T-helper 2 cell treated with Interferon-gamma antibody and Interleukin-4, amounts not matched to agents 5 μg/mL and 100 μg/mL, for 36 hours (primary cell): ENCODE data around the gene CYRIA.
A peak's percentile ranks its signal among the peaks of the same experiment; 100 is the strongest.

ENCODE experiments used
- DNase-seq: peaks from one replicate; pipeline ENCODE4 v3.0.0; 2021; ENCODE audit warnings: low spot score
- H3K27ac Mint-ChIP-seq: one replicate; pipeline ENCODE4 v1.8.0; 2021; ENCODE audit warnings: mild to moderate bottlenecking, mixed read lengths
- H3K27me3 Mint-ChIP-seq: one replicate; pipeline ENCODE4 v1.8.0; 2021; ENCODE audit warnings: low read depth, mixed read lengths
- H3K36me3 Mint-ChIP-seq: one replicate; pipeline ENCODE4 v1.8.0; 2021; ENCODE audit warnings: low read depth, mixed read lengths
- H3K4me1 Mint-ChIP-seq: one replicate; pipeline ENCODE4 v1.8.0; 2021; ENCODE audit warnings: low read depth, mixed read lengths
- H3K4me3 Mint-ChIP-seq: one replicate; pipeline ENCODE4 v1.8.0; 2022; ENCODE audit warnings: mild to moderate bottlenecking, moderate library complexity, mixed read lengths
- H3K9me3 Mint-ChIP-seq: one replicate; pipeline ENCODE4 v1.8.0; 2021; ENCODE audit warnings: mixed read lengths

Gene CYRIA

DNA sequence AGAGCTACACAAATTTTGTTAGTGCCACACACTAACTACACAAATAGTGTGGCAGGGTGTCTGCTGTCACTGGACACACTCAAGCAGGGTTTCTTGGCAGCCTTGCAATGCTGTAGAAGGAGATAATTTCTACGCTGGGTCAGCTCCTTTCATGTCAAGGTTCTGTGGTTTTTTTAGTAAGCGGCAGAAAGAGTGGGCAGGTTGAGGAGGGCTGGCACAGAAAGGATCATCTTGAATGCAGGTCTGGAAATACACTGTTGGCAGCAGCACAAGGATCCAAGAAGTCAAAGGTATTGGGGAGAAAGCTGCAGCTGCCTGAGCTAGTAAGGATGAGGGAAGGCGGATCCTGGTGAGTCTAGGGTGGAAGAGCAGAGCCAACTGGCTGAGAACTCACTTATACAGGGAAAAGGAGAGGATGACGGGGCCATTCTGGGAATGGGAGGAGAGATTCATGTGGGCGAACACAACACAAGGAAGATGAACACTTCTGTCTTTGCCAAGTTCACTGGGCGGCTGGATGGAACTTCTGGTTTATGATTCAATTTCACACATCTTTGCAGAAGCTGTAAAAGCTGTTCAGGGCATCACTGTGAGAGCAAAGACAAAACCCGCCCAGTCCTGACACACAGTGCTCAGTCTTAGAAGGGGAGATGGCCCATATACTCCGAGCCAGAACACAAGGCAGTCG, 16.9 kb upstream of the CYRIA start:
- no peak for DNase-seq
- H3K27me3 Mint-ChIP-seq, result no peaks in the 10 kb centered on the region
- no peaks in the 10 kb centered on the region for H3K36me3 Mint-ChIP-seq
- H3K9me3 Mint-ChIP-seq, result peaks cover 8% of the 10 kb centered on the region
- H3K4me1 Mint-ChIP-seq, result no peaks in the 10 kb centered on the region
- no peak overlapping the region for H3K4me3 Mint-ChIP-seq
- no peak overlapping the region for H3K27ac Mint-ChIP-seq

DNA sequence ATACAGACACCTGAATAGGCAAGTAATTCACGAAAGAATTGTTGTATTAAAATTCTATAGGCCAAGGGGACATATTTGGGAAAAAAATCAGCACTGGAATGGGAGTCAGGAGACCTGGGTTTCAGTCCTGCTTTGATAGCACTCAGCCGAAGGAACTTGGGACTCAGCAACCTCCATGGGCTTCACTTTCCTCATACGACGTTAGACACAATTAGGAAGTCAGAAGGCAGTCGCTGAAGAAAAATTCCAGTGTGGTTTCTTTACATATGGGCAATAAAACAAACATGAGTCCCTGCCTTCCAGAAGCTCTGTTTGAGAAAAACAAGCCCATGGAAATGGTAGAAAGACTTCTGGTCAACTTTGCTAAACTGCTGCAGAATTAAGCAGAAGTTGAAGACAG, 15.1 kb upstream of the CYRIA start:
- Mint-ChIP-seq H3K27me3 (peaks cover 4% of the 10 kb centered on the region), H3K9me3 (peaks cover 14% of the 10 kb centered on the region), H3K36me3 (no peaks in the 10 kb centered on the region), H3K4me3 (no peak overlapping the region), H3K27ac (no peak overlapping the region), H3K4me1 (no peaks in the 10 kb centered on the region)
- no peak for DNase-seq

DNA sequence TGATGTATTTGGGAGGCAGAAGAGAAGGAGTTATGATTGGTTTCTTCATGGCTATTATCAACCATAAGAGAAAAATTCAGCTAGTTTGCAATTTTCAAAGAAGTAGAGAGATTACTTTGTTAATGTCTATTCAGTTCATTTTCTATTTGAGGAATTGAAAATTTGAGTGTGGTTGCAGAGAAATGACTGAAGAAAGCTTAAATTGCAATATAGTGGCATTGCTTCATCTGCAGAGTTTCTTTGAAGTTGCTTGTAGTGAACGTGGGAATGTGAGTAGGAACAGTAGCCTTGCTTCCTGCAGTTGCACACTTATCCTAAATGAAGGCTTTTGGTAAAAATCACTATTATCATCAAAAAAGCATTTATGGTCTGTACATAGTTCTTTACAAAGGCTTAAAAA, 14.7 kb upstream of the CYRIA start:
- Mint-ChIP-seq H3K4me3 (no peak overlapping the region), H3K27me3 (peaks cover 5% of the 10 kb centered on the region), H3K9me3 (peaks cover 14% of the 10 kb centered on the region), H3K4me1 (no peaks in the 10 kb centered on the region), H3K27ac (no peak overlapping the region), H3K36me3 (no peaks in the 10 kb centered on the region)
- DNase-seq, result no peak

DNA sequence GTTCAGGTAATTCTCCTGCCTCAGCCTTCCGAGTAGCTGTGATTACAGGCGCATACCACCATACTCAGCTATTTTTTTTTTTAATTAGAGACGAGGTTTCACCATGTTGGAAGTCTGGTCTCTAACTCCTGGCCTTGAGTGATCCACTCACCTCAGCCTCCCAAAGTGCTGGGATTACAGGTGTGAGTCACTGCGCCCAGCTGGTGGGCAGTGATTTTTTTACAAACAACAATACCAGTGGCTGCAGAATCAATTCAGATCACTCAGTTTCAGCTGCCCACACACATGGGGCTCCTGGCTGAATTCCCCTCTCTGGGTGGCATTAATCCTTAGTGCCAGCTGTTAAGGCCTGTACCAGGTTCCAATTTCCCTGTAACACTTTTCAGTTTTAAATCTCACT, 13.3 kb upstream of the CYRIA start:
- Mint-ChIP-seq H3K27me3 (peaks cover 5% of the 10 kb centered on the region), H3K4me1 (no peaks in the 10 kb centered on the region), H3K9me3 (peaks cover 14% of the 10 kb centered on the region), H3K4me3 (no peak overlapping the region), H3K27ac (no peak overlapping the region), H3K36me3 (no peaks in the 10 kb centered on the region)
- DNase-seq, result no peak

DNA sequence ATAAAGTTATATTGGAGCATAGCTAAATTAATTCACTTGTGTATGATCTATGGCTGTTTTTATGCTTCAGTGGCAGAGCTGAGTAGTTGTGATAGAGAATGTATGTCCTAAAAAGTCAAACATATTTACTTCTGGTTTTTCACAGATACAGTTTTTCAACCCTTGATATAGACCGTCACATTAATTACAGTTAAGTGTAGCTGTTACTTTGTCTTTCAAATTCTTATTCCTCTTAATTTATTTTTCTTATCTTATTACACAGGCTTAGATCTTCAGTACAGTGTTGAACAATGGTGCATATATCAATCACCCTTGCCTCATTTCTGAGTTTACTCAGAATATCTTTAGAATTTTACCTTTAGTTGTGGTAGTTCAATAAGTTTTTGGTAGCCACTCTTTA, 12.2 kb upstream of the CYRIA start:
- H3K9me3 Mint-ChIP-seq, result peaks cover 14% of the 10 kb centered on the region
- no peak overlapping the region for H3K4me3 Mint-ChIP-seq
- H3K4me1 Mint-ChIP-seq, result no peaks in the 10 kb centered on the region
- DNase-seq, result no peak
- H3K27ac Mint-ChIP-seq, result no peak overlapping the region
- peaks cover 5% of the 10 kb centered on the region for H3K27me3 Mint-ChIP-seq
- H3K36me3 Mint-ChIP-seq, result no peaks in the 10 kb centered on the region

DNA sequence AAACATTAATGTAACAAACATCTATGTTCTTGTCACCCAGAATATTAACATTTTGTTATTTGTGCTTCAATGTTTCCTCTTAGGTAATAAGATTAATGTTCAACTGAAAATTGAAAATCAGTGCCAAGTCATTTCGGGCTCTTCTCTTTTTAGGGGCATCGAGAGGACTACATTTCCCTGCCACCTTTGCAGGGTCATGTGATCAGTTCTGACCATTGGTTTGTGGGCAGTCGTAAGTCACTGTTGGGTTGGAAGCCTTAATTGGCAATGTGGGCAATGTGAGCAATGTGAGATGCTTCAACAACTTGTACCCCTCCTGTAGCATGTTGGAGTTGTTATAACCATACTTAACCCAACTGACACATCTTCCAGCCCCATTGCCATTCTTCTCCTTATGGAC, 10.1 kb upstream of the CYRIA start:
- no peak for DNase-seq
- Mint-ChIP-seq H3K4me3 (no peak overlapping the region), H3K9me3 (peaks cover 14% of the 10 kb centered on the region), H3K27ac (no peak overlapping the region), H3K36me3 (no peaks in the 10 kb centered on the region), H3K27me3 (peaks cover 7% of the 10 kb centered on the region), H3K4me1 (no peaks in the 10 kb centered on the region)

DNA sequence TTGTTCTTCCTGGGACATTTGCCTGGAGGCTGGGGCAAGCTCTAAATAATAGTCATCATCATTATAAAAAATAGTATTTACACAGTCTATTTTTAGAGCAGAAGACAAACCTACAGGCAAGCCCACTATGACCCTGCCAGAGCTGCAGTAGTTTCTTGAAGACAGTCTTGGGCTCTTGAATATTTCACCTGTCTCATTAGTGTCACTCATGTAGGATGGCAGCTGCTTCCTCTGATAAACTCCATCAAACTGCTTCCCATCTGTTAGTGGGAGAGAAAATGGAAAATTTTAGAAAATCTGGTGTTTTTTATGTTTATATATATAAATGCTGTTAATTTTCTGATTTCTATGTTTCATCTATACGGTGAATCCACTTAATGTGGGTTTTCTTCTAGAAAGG, 8.5 kb upstream of the CYRIA start:
- Mint-ChIP-seq H3K27me3 (peaks cover 12% of the 10 kb centered on the region), H3K27ac (no peak overlapping the region), H3K4me3 (no peak overlapping the region), H3K9me3 (peaks cover 14% of the 10 kb centered on the region), H3K4me1 (no peaks in the 10 kb centered on the region), H3K36me3 (no peaks in the 10 kb centered on the region)
- DNase-seq, result no peak

DNA sequence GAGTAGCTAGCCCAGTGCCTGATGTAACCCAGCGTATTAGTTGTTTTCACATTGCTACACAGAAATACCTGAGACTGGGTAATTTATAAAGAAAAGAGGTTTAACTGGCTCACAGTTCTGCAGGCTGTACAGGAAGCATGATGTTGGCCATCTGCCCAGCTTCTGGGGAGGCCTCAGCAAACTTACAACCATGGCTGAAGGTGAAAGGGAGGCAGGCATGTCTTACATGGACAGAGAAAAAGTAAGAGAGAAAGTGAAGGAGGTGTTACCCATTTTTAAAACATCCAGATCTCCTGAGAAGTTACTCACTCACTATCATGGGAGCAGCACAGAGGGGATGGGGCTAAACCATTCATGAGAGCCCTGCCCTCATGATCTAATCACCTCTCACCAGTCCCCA, 6.1 kb upstream of the CYRIA start:
- H3K27ac Mint-ChIP-seq, result no peak overlapping the region
- no peak overlapping the region for H3K4me3 Mint-ChIP-seq
- DNase-seq, result no peak
- H3K36me3 Mint-ChIP-seq, result no peaks in the 10 kb centered on the region
- no peaks in the 10 kb centered on the region for H3K4me1 Mint-ChIP-seq
- H3K9me3 Mint-ChIP-seq, result peaks cover under 1% of the 10 kb centered on the region
- peaks cover 22% of the 10 kb centered on the region for H3K27me3 Mint-ChIP-seq

DNA sequence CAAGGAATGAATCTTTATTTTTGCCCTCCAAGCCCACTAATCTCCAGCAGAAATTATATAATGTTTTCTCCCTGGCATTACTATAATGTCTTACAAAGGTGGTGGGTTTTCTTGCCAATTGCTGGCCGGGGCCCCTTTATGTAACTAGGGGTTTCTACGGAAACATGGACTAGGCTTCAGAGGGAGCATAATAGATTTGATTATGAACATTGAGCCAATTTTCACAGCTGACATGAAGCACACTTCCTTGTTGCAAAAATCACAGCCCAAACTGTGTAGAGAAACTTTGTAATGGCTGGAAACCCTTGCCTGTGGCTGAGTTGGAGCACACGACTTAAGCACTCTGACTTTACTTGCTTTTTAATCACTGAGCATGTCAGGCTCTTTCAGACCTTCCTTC, 3.8 kb upstream of the CYRIA start:
- DNase-seq, result no peak
- Mint-ChIP-seq H3K9me3 (no peaks in the 10 kb centered on the region), H3K27ac (no peak overlapping the region), H3K4me3 (no peak overlapping the region), H3K36me3 (no peaks in the 10 kb centered on the region), H3K27me3 (peaks cover 35% of the 10 kb centered on the region), H3K4me1 (peaks cover 10% of the 10 kb centered on the region)

DNA sequence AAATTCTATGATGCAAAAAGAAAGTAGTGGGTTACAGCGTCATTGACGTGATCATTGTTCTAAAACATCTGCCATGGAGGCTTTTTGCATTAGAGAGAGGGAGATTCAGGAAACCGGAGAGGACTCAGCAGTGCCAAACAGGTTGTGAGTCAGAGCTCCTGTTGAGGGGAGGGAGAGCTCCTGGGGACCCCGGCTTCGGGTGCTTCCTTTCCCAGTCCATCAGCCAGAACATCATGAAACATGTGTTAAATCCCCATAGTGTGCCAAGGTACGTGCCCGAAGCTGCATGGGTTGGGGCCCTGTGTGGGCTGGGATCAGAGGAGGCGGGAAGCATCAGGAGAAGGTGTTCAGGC, 791 bp upstream of the CYRIA start:
- Mint-ChIP-seq H3K9me3 (no peaks in the 10 kb centered on the region), H3K4me3 (peak overlapping the region; percentile 88), H3K27ac (peak overlapping the region; percentile 70), H3K27me3 (peaks cover 47% of the 10 kb centered on the region), H3K4me1 (peaks cover 24% of the 10 kb centered on the region), H3K36me3 (no peaks in the 10 kb centered on the region)
- DNase-seq, result no peak

DNA sequence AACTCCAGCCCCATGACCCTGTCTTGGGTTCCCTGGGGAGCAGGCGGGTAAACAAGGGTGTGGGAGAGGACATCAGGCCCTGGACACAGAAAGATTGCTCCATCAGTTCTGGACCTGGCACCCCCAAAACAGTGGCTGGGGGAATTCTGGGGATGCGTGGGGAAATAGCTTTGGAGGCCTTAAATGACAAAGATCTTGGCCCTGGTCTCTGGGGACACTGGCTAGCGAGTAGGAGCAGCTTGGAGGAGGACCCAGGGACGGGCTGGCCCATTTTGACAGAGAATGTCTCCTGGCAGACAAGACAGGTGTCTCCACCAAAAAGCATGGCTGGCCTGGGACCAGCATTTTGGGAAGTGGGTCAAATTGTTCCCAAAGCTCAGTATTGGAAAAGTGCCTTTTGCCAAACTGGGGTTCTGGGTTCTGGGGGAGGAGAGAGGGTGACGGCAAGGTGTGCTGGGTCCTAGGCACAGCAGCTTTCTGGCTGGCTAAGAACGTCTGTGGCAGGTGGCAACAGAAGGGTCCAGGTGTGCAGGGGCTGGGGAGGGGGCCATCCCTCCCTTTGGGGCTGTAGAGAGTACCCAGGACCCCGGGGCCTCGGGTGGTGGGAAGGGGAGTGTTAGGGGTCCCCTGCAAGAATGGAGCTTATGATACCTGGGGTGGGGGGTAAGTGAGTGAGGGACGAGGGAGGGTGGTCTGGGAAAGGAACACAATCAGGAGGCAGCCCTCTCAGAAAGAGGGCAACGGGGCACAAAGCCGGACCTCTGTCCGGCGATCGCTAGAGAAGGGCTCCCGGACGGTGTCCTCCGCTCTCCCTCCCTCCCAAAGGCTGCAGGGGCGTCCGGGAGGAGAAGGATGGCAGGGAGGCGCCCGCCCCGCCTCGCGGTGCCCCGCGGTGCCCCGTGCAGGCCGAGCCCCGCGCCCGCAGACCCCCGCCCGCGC, 556 bp downstream of the CYRIA start:
- Mint-ChIP-seq H3K4me3 (peak overlapping the region; percentile 81), H3K4me1 (peaks cover 24% of the 10 kb centered on the region), H3K9me3 (no peaks in the 10 kb centered on the region), H3K36me3 (no peaks in the 10 kb centered on the region), H3K27ac (peak overlapping the region; percentile 34), H3K27me3 (peaks cover 42% of the 10 kb centered on the region)
- DNase-seq, result no peak

DNA sequence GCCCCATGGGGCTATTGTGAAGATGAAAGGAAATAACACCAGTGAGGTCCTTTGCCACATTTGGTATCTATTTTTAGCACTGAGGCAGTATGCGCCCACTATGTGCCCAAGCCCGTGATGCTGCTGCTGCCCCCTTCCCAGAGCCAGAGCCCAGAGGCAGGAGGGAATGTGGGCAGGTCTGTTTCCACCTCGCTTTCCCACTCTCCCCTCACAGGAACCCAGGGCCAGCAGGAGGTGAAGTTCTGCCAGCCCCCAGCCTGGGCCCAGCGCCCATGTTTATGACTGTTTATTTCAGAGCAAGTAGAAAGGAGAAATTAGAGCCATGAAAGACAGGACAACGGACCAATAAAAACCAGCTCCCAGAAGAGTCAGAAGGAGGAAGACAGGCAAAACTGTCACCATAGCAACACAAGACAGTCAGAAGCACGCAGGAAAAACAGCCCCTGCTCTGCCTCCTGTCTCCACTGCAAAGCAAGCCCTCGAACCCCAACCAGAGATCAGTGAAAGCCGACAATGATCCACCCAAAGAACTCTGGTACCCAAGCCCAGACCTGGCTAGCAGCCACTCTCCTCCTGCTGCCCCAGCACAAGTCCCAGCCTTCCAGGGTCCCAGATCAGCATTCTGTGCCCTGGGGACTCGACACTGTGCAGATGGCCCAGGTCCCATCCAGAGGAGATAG, 1.4 kb downstream of the CYRIA start:
- H3K27me3 Mint-ChIP-seq, result peaks cover 40% of the 10 kb centered on the region
- no peaks in the 10 kb centered on the region for H3K9me3 Mint-ChIP-seq
- peaks cover 24% of the 10 kb centered on the region for H3K4me1 Mint-ChIP-seq
- no peaks in the 10 kb centered on the region for H3K36me3 Mint-ChIP-seq
- H3K27ac Mint-ChIP-seq, result peak overlapping the region; percentile 9
- peak overlapping the region; percentile 81 for H3K4me3 Mint-ChIP-seq
- DNase-seq, result no peak

DNA sequence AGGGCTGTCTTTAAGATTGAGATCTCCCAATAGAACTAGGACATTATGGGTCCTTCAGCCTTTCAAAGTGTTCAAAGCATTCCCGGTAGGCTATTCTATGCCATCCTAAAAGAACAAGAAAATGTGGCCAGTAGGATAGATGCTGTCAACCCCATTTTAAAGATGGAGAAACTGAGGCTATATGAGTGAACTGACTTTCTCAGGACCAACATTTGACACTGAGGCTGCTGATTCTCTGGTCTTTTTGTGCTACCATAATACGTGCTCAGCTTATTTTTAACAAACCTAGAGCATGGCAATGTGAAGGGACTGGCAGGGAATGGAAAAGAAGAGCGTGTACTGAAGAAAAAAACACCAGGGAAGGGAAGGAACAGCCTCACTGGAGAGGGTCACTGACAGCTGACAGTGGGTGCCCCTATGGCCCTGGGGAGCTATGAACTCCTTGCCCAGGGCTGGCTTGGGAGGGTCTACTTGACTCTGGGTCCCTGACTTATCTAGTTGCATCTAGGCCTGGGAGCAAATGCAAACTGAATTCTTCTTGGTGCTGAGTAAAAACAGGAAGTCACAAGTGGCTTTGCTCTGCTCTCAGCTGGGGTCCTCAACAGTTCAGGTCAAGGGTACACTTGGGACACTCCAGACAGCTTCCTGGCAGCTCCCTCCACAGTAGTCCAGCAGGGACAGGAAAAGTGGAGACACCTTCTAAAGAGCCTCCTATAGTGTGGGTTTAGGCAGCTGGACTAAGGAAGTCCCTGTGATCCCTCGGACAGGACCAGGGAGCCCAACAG, 2.3 kb downstream of the CYRIA start:
- no peak for DNase-seq
- peaks cover 34% of the 10 kb centered on the region for H3K27me3 Mint-ChIP-seq
- H3K9me3 Mint-ChIP-seq, result no peaks in the 10 kb centered on the region
- no peak overlapping the region for H3K4me3 Mint-ChIP-seq
- no peak overlapping the region for H3K27ac Mint-ChIP-seq
- peaks cover 24% of the 10 kb centered on the region for H3K4me1 Mint-ChIP-seq
- no peaks in the 10 kb centered on the region for H3K36me3 Mint-ChIP-seq
